ENCODE data around the gene POU4F3. TPM values are rescaled to one million over a fixed set of nuclear protein-coding genes. Genes with fewer than 3 reads are reported as not detected.
A peak's percentile ranks its signal among the peaks of the same experiment; 100 is the strongest.

The POU4F3 gene
- polyA plus RNA-seq, 3 donors = 0.08 to 0.13 (median 0.11) TPM

GRCh38 chr5:146337928-146338327 lies 711 bp upstream of the POU4F3 start:
- no peak for DNase-seq (ENCODE audit: low read depth in 3 of 3, low spot score in 2 of 3)

- no peak for DNase-seq (ENCODE audit: low read depth in 3 of 3, low spot score in 2 of 3)
These were observed 1.1 kb downstream of the POU4F3 start for GRCh38 chr5:146339715-146340259.

GRCh38 chr5:146340260-146341081 lies 1.8 kb downstream of the POU4F3 start:
- DNase-seq (ENCODE audit: low read depth in 3 of 3, low spot score in 2 of 3) = peak; percentile 69 to 71 (median 70)

GRCh38 chr5:146341854-146342253 lies 3.2 kb downstream of the POU4F3 start:
- DNase-seq (ENCODE audit: low read depth in 3 of 3, low spot score in 2 of 3) = no peak

- DNase-seq (ENCODE audit: low read depth in 3 of 3, low spot score in 2 of 3) = no peak
These were observed 3.9 kb downstream of the POU4F3 start for GRCh38 chr5:146342519-146342881.

GRCh38 chr5:146342882-146343865 lies 4.5 kb downstream of the POU4F3 start:
- no peak for DNase-seq (ENCODE audit: low read depth in 3 of 3, low spot score in 2 of 3)

GRCh38 chr5:146344155-146345118 lies 5.8 kb downstream of the POU4F3 start:
- DNase-seq (ENCODE audit: low read depth in 3 of 3, low spot score in 2 of 3) = no peak

- DNase-seq (ENCODE audit: low read depth in 3 of 3, low spot score in 2 of 3) = no peak
These were observed 6.6 kb downstream of the POU4F3 start for GRCh38 chr5:146345240-146345577.

- no peak for DNase-seq (ENCODE audit: low read depth in 3 of 3, low spot score in 2 of 3)
These were observed 7.1 kb downstream of the POU4F3 start for GRCh38 chr5:146345578-146346366.

- DNase-seq (ENCODE audit: low read depth in 3 of 3, low spot score in 2 of 3) = no peak
These were observed 18.5 kb downstream of the POU4F3 start for GRCh38 chr5:146357126-146357525.

- DNase-seq (ENCODE audit: low read depth in 3 of 3, low spot score in 2 of 3) = no peak
These were observed 21.2 kb downstream of the POU4F3 start for GRCh38 chr5:146359836-146360235.

- DNase-seq (ENCODE audit: low read depth in 3 of 3, low spot score in 2 of 3) = no peak
These were observed 24.7 kb downstream of the POU4F3 start for GRCh38 chr5:146363161-146363874.

- no peak for DNase-seq (ENCODE audit: low read depth in 3 of 3, low spot score in 2 of 3)
These were observed 27.0 kb downstream of the POU4F3 start for GRCh38 chr5:146365618-146366017.

GRCh38 chr5:146366904-146367303 lies 28.3 kb downstream of the POU4F3 start:
- no peak for DNase-seq (ENCODE audit: low read depth in 3 of 3, low spot score in 2 of 3)

- DNase-seq (ENCODE audit: low read depth in 3 of 3, low spot score in 2 of 3) = no peak
These were observed 29.5 kb downstream of the POU4F3 start for GRCh38 chr5:146368137-146368536.

GRCh38 chr5:146369691-146370090 lies 31.1 kb downstream of the POU4F3 start:
- no peak for DNase-seq (ENCODE audit: low read depth in 3 of 3, low spot score in 2 of 3)

- no peak for DNase-seq (ENCODE audit: low read depth in 3 of 3, low spot score in 2 of 3)
These were observed 38.2 kb downstream of the POU4F3 start for GRCh38 chr5:146376821-146377220.

- no peak for DNase-seq (ENCODE audit: low read depth in 3 of 3, low spot score in 2 of 3)
These were observed 40.3 kb downstream of the POU4F3 start for GRCh38 chr5:146378986-146379385.

GRCh38 chr5:146380714-146381113 lies 42.1 kb downstream of the POU4F3 start:
- DNase-seq (ENCODE audit: low read depth in 3 of 3, low spot score in 2 of 3) = no peak

Data from right renal cortex interstitium (tissue), 3 donors.